Kasumi-1 (cell line): ENCODE measurements around the gene PDLIM7.
"Not testable (repeated sequence)": the region's sequence is repeated elsewhere in the genome, so short reads cannot be mapped to it uniquely, and the experiment has no call there.

Source experiments
- DNase-seq, 2 experiments: peaks; one replicate each; lab custom pipeline; 2025; lab: John Stamatoyannopoulos, UW

Gene PDLIM7

GRCh38 chr5:177497292-177498012 lies at the start of gene PDLIM7:
Gene PDLIM7, minus strand, starts transcription at chr5:177497604. Its CDS starts 1,092 bp downstream, at chr5:177496512.
- peak; percentile 93 to 95 for DNase-seq

- peak; percentile 14 to 17 for DNase-seq
Observed at GRCh38 chr5:177546258-177546741, 48.9 kb upstream of the PDLIM7 start.

- DNase-seq: no peak
Observed at GRCh38 chr5:177545487-177546257, 48.3 kb upstream of the PDLIM7 start.

- DNase-seq: no peak
Observed at GRCh38 chr5:177542816-177543465, 45.5 kb upstream of the PDLIM7 start.

GRCh38 chr5:177540438-177540837 lies 43.0 kb upstream of the PDLIM7 start:
- no peak for DNase-seq

GRCh38 chr5:177539411-177539810 lies 42.0 kb upstream of the PDLIM7 start:
- DNase-seq: no peak

GRCh38 chr5:177538876-177539275 lies 41.5 kb upstream of the PDLIM7 start:
- DNase-seq: no peak

- DNase-seq: no peak
Observed at GRCh38 chr5:177537389-177538361, 40.3 kb upstream of the PDLIM7 start.

- DNase-seq: no peak
Observed at GRCh38 chr5:177536386-177536785, 39.0 kb upstream of the PDLIM7 start.

- no peak for DNase-seq
Observed at GRCh38 chr5:177535125-177535524, 37.7 kb upstream of the PDLIM7 start.

- not testable (repeated sequence) for DNase-seq
Observed at GRCh38 chr5:177534433-177534832, 37.0 kb upstream of the PDLIM7 start.

GRCh38 chr5:177531209-177531940 lies 34.0 kb upstream of the PDLIM7 start:
- no peak for DNase-seq

- DNase-seq: no peak
Observed at GRCh38 chr5:177530638-177531037, 33.2 kb upstream of the PDLIM7 start.

GRCh38 chr5:177529247-177530203 lies 32.1 kb upstream of the PDLIM7 start:
- DNase-seq: no peak

GRCh38 chr5:177528631-177529030 lies 31.2 kb upstream of the PDLIM7 start:
- no peak for DNase-seq

GRCh38 chr5:177527595-177527994 lies 30.2 kb upstream of the PDLIM7 start:
- no peak for DNase-seq

- no peak for DNase-seq
Observed at GRCh38 chr5:177526791-177527190, 29.4 kb upstream of the PDLIM7 start.

- no peak for DNase-seq
Observed at GRCh38 chr5:177526191-177526590, 28.8 kb upstream of the PDLIM7 start.

- DNase-seq: no peak
Observed at GRCh38 chr5:177524941-177525655, 27.7 kb upstream of the PDLIM7 start.
